ENCODE measurements around the gene KCNQ1.

DNA sequence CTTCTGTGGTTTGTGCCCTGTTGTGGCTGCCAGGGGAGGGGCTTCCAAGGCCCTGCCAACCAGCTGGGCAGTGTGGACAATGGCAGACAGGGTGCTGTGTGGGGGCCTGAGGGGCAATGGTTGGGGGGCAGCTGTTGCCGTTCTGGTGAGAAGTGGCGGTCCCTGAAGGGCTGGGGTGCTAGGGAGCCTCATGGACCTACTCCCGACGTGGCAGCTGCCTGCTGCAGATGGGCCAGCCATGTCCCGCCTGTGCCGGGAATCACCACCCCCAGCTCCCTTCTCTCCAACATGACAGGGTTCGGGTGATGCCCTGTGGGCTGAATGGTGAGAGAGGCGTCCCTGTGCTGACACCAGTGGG is 74.2 kb downstream of the KCNQ1 start:
- TF ChIP-seq, protein P1, sequence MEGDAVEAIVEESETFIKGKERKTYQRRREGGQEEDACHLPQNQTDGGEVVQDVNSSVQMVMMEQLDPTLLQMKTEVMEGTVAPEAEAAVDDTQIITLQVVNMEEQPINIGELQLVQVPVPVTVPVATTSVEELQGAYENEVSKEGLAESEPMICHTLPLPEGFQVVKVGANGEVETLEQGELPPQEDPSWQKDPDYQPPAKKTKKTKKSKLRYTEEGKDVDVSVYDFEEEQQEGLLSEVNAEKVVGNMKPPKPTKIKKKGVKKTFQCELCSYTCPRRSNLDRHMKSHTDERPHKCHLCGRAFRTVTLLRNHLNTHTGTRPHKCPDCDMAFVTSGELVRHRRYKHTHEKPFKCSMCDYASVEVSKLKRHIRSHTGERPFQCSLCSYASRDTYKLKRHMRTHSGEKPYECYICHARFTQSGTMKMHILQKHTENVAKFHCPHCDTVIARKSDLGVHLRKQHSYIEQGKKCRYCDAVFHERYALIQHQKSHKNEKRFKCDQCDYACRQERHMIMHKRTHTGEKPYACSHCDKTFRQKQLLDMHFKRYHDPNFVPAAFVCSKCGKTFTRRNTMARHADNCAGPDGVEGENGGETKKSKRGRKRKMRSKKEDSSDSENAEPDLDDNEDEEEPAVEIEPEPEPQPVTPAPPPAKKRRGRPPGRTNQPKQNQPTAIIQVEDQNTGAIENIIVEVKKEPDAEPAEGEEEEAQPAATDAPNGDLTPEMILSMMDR (IDR thresholded peaks at IDR 0.05) = no peak
- TF ChIP-seq POLR2AphosphoS5 (IDR thresholded peaks at IDR 0.05) = no peak
- no peak for TF ChIP-seq POLR2A (IDR thresholded peaks at IDR 0.05)
- no peak for TF ChIP-seq EP300 (IDR thresholded peaks at IDR 0.05; ENCODE audit: low read depth)
